ENCODE measurements around the gene RAB30.

RAB30 gene

DNA sequence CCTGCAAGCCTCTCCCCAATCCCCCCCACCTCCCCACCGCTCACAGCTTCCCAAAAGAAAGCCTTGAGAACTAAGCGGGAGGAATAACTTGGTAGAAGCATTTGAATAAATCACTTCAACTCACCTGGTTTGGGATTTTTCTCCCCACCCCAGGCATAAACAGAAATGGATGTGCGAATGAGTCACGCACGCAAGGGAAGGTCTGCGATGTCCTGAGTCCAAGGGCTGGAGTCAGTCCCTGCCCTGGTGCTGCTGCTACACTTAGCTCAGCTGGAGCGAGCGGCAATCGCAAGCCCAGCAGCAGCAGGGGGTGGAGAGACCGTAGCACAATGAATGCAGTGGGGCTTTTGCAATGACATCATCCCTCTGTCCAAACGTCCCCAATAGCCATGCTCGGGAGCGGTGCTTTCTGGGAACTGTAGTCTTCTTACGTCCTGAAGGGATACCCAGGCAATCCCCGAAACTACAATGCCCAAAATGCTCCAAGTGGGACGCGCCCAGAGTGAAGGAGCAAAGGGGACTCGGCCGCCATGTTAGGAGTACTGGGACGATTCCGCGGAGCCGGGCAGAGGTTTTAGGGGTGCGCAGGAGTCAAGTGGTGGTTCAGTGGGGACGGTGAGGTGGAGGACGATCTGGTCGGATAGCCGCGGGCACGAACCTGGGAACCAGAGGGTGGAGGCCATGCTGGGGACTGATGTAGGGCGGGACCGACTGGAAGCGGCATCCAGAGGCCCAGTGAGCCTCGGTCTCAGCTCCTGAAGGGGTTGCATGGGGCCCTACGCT lies at the start of gene RAB30:
RAB30 (minus strand) TSS at position 331 of the 783 bp plus-strand sequence. CDS start 74,581 bp downstream, outside the sequence.
- DNase-seq, result peak; percentile 98

- no peak for DNase-seq
Observed at GRCh38 chr11:83120327-83120726, 48.6 kb upstream of the RAB30 start.

DNA sequence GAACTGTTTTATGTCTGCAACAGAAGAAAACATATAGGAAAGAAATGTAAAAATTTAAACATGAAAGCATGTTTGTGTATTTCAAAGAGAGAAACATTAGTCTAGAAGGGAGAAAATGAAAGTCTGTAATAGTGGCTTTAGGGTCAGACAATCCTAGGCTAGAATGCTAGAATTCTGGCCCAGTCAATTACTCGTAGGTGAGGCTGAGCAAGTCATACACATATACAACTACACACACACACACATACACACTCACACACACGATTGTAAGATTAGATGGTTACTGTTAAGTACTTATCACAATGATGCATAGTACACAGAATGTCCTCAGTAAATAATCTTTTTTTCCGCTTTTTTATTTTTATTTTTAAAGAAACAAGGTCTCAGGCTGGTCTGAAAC lies 47.5 kb upstream of the RAB30 start:
- DNase-seq, result no peak

DNA sequence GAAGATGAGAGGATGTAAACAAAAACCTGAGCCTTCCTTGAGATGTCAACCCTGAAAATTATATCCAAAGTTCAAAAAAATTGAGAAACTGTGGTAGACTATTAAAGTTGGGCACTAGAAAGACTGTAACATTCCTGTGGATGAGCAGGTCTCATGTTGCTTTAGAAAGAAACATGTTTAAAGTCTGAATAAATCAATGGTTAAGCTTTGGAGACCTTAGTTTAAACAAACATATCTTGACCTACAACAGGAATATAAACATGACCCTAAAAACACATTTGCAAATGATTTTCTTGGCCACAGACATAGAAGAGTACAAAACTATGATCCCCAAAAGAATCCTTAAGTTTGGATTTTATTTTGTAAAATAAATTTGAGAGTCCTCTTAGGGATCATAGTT lies 47.1 kb upstream of the RAB30 start:
- no peak for DNase-seq

GRCh38 chr11:83116015-83116641 lies 44.4 kb upstream of the RAB30 start:
- no peak for DNase-seq

DNA sequence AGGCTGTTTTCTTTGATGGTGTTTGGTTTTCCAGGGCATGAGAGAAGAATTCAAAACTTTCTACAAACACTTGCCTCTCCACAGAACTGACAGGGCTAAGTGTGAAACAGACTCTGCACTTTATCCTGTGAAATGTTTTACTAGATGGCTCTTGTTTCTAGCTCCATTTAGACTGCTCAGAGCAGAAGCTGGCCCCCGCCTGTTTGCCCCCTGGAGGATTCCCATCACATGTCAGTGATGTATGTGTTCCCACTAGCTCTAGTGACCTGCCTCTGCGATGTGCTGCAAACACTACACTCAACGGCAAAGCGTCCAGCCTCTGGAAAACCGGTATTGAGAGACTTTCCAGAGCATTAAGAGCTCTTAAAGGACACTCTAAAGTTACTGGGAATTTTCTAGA lies 43.9 kb upstream of the RAB30 start:
- peak; percentile 27 for DNase-seq

DNA sequence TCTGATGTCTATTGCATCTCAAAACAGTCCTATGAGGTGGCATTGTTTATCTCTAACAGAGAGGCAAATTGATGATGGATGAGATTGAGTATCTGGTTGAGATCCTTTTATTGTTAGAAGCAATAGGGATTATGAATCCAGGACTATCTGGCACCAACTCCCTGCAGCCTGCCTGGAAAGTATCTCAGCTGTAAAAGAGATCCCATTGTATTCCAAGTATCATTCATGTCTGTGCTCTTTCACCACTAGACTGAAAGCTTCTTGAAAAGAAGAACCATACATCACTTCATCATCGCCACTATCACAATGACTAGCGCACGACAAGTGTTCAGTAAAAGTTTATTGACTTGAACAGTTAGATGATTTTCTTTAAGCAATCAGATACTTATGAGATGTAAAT lies 43.3 kb upstream of the RAB30 start:
- no peak for DNase-seq

- DNase-seq, result no peak
Observed at GRCh38 chr11:83112886-83113285, 41.2 kb upstream of the RAB30 start.

GRCh38 chr11:83105168-83105567 lies 33.5 kb upstream of the RAB30 start:
- no peak for DNase-seq

- DNase-seq, result no peak
Observed at GRCh38 chr11:83102834-83103233, 31.1 kb upstream of the RAB30 start.

DNA sequence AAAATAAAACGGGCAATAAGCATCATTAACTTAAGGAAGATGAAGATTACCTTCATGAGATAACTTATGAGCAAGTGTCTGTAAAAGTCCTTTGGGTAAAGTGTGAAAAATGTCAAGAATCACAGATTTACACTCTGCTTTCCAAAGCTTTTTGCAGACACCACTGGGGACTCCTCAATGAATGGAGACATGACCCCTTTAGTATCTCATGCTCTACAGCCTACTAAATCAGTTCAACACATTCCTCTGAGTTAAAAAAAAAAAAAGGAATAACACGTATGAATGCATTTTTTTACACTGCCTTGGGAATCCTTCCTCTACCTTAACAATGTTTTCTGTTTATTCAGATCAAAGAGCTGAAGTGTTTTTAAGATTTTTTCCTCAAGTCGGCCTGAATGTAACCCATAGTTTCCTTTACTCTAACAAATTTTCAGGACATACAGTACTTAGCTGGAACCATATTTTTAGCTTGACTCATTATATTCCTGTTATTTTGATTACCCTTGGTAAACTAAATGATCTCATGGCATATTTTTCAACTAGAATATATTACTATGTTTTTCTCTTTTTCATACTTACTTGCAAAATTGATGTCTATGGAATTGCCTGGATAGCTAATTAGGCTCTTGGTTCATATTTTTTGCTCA lies 25.9 kb upstream of the RAB30 start:
- DNase-seq, result no peak

DNA sequence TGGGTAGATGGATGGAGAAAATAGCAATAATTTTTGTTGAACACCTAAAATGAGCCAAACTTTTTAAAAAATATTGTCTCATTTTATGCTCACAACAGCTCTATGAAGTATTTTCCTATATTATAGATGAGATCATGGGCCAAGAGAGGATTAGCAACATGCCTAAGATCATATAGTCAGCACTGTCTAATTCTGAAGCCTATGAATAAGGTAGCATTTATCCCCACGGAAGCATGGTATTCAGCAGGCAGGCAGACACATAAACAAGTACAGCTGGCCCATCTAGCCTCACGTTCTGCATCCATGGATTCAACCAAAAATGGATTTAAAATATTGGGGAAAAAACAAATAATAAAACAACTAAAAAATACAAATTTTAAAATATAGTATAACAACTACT lies 21.9 kb upstream of the RAB30 start:
- DNase-seq, result no peak

- DNase-seq, result no peak
Observed at GRCh38 chr11:83092488-83093384, 21.0 kb upstream of the RAB30 start.

GRCh38 chr11:83088965-83089364 lies 17.3 kb upstream of the RAB30 start:
- no peak for DNase-seq

- DNase-seq, result no peak
Observed at GRCh38 chr11:83087035-83087434, 15.3 kb upstream of the RAB30 start.

DNA sequence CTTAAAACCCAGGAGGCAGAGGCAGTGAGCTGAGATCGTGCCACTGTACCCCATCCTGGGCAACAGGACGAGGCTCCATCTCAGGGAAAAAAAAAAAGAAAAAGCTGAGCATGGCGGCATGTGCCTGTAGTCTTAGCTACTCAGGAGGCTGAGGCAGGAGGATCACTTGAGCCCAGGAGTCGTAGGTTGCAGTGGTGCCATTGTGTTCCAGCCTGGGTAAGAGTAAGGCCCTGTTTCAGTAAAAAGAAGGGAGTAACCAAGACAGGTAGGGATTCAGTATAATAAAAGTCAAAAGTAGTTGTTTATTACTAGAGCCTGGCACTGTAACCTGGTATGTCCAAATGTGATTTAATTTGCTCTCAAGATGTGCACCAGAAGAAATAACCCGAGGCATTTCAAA lies 8.1 kb upstream of the RAB30 start:
- DNase-seq, result no peak

DNA sequence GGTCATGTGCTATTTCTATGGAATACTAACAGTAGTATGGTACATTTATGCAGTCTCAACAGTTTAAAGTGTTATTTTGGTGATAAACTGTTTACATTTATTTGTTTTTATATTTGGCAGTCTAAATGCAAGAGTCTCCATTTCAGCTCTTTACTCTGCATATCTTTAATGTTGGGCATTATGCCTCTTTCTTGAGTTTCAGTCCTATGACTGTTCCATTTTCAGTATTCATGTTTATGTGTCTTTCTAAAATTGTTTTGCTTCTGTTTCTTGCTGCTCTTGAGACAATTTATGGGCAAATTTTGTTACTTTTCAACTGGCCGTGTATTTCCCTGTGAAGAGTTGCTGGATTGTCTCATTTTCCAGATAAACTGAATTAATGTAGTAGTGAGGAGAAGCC lies 6.6 kb upstream of the RAB30 start:
- no peak for DNase-seq

GRCh38 chr11:83073884-83074283 lies 2.2 kb upstream of the RAB30 start:
- DNase-seq, result no peak

GRCh38 chr11:83073258-83073657 lies 1.6 kb upstream of the RAB30 start:
- no peak for DNase-seq

GRCh38 chr11:83072350-83073242 lies 899 bp upstream of the RAB30 start:
- DNase-seq, result no peak

DNA sequence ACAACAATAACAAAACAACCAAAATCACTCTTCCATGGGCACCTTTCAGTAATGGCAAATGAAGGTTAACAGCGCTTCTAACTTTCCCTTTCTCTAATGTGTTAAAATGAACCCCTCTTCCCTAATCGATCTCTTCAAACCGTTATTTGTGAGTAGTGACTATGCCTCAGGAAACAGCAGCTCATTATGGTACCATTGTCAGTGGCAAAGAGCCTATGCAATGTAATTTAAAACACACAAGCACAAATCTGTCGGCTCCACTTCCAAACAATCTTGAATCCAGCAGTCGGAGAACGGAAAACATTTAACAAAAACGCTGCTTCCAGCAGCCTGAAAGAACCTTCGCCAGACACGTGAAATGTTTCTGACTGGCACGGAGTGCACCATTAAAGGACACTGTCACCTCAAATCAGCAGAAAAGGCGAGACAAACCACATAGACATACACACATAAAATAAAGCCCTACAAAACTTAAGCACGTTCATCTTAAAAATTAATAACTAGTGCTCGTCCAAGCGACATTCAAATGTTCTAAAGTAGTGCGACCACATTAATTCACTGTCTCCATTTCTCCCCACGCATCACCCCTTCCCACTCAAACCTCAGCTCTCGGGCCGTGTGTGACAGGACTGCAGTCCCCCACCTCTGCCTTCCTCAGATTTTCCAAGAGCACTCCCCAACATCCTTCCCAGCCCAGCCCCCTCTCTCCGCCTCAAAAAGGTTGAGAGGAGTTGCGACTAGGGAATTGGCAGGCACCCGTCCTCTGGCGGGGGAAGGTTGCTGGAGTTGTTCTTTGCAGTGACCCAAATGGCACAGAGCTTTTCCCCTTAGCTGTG lies 748 bp downstream of the RAB30 start:
- peak; percentile 76 for DNase-seq

Data from retina (tissue), 1 donor.